Mucosa of descending colon (tissue), 3 donors: ENCODE measurements around the gene NUP133. TPM values are rescaled to one million over a fixed set of nuclear protein-coding genes. Genes with fewer than 3 reads are reported as not detected.
"Not testable (repeated sequence)": the region's sequence is repeated elsewhere in the genome, so short reads cannot be mapped to it uniquely, and the experiment has no call there.

Experiments
- ATAC-seq: fragments of 200-7000 bp; cut with Tn5 transposase; one replicate; pipeline ENCODE4 v1.9.1; 2020; ENCODE audit warnings: mild to moderate bottlenecking, moderate library complexity
- DNase-seq, 3 donors: peaks; one replicate each; pipeline ENCODE4 v3.0.0-alpha.2; 2020
- H3K36me3 ChIP-seq: fragments of 200-600 bp; one replicate; pipeline ENCODE4 v1.8.0; 2021; ENCODE audit warnings: low read depth, mild to moderate bottlenecking
- H3K4me1 ChIP-seq: fragments of 200-600 bp; one replicate; pipeline ENCODE4 v1.8.0; 2021; ENCODE audit warnings: low read depth, mild to moderate bottlenecking
- H3K4me3 ChIP-seq: fragments of 200-600 bp; one replicate; pipeline ENCODE4 v1.8.0; 2021; ENCODE audit warnings: mild to moderate bottlenecking
- H3K9me3 ChIP-seq: fragments of 200-600 bp; one replicate; pipeline ENCODE4 v1.8.0; 2021; ENCODE audit warnings: mild to moderate bottlenecking
- intact Hi-C, 2 donors: fragments of 100-400 bp; cut with DNase I in 1 of 2; cut with micrococcal nuclease in 1 of 2; formaldehyde crosslinking; loops; one replicate each; pipeline versions ENCODE4 v1.11.0 to v1.11.1; 2022; cut with DNase I, micrococcal nuclease
- total RNA-seq, 3 donors: library from RNA; stranded (reverse); fragmentation: NEBNext Ultra II Directional in 2 of 3; extraction: Animal tissue kit (Norgen Biotek cat#: 25700) in 2 of 3; gene quantifications; one replicate each; pipeline versions ENCODE4 v1.2.1 to v1.2.4, GENCODE V29; 2021 to 2023
- TF ChIP-seq, protein P1 (sequence below): fragments of 200-600 bp; IDR thresholded peaks from one replicate; pipeline ENCODE4 v1.8.0; 2022; ENCODE audit warnings: antibody characterized with exemption, mild to moderate bottlenecking
- donor health status: DM: no; HTN: no; CAD: no; lungs with moderate emphysema.
- donor health status: DM: no; HTN: no; CAD: no.
- donor health status: DM: no; HTN: yes; CAD: no.

NUP133 gene
- total RNA-seq, 3 donors from 2014 or later, result 24.5 to 29.4 (median 26.7) TPM

- no peak for DNase-seq
- TF ChIP-seq, protein P1, sequence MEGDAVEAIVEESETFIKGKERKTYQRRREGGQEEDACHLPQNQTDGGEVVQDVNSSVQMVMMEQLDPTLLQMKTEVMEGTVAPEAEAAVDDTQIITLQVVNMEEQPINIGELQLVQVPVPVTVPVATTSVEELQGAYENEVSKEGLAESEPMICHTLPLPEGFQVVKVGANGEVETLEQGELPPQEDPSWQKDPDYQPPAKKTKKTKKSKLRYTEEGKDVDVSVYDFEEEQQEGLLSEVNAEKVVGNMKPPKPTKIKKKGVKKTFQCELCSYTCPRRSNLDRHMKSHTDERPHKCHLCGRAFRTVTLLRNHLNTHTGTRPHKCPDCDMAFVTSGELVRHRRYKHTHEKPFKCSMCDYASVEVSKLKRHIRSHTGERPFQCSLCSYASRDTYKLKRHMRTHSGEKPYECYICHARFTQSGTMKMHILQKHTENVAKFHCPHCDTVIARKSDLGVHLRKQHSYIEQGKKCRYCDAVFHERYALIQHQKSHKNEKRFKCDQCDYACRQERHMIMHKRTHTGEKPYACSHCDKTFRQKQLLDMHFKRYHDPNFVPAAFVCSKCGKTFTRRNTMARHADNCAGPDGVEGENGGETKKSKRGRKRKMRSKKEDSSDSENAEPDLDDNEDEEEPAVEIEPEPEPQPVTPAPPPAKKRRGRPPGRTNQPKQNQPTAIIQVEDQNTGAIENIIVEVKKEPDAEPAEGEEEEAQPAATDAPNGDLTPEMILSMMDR, result no peak
- intact Hi-C loops, result no loop called here
- Histone ChIP-seq H3K9me3 (peaks cover 4% of the 10 kb centered on the region), H3K36me3 (no peaks in the 10 kb centered on the region), H3K4me1 (peaks cover 5% of the 10 kb centered on the region), H3K4me3 (no peak overlapping the region)
- ATAC-seq, result no peak
Observed at GRCh38 chr1:229428256-229428655, 79.9 kb downstream of the NUP133 start.

- intact Hi-C loops, result no loop called here
- H3K36me3 ChIP-seq, result no peaks in the 10 kb centered on the region
- H3K4me3 ChIP-seq, result no peak overlapping the region
- ATAC-seq (no peak), DNase-seq (no peak)
- H3K9me3 ChIP-seq, result peaks cover 4% of the 10 kb centered on the region
- TF ChIP-seq, protein P1, result no peak
- H3K4me1 ChIP-seq, result peaks cover 5% of the 10 kb centered on the region
Observed at GRCh38 chr1:229427572-229427971, 80.6 kb downstream of the NUP133 start.

GRCh38 chr1:229425564-229426159, 82.5 kb downstream of the NUP133 start:
- no peak for ATAC-seq
- TF ChIP-seq, protein P1, result no peak

DNA sequence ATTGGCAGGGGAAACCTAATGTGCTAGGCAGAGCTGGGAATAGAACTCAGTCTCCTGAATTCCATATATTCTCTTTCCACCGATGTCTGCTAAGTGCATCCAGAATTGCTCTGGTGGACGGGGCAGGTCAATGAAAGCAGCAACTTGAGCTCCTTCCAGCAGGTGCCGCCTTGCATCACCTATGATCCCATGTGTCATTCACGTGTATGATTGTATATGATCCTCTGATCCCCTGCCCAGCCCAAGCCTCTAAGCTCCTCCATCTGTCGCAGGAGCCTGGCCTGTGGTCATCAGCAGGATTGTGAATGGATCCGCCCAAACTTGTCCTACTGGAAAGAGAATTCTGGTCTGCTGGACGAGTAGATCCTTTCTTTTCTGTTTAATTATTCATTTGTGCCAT, 87.4 kb downstream of the NUP133 start:
- H3K36me3 ChIP-seq, result no peaks in the 10 kb centered on the region
- no peaks in the 10 kb centered on the region for H3K4me1 ChIP-seq
- peak in 1 of 3 donors; percentile 12 for DNase-seq
- H3K9me3 ChIP-seq, result peaks cover 4% of the 10 kb centered on the region
- intact Hi-C loops, result no loop called here
- peak; percentile 77 for ATAC-seq
- TF ChIP-seq, protein P1, result no peak
- H3K4me3 ChIP-seq, result no peak overlapping the region

More at GRCh38 chr1:229425564-229426159, 82.5 kb downstream of the NUP133 start:
- Histone ChIP-seq H3K36me3 (no peaks in the 10 kb centered on the region), H3K4me1 (no peaks in the 10 kb centered on the region), H3K4me3 (no peak overlapping the region), H3K9me3 (peaks cover 4% of the 10 kb centered on the region)
- DNase-seq, result no peak
- intact Hi-C loops, result no loop called here

DNA sequence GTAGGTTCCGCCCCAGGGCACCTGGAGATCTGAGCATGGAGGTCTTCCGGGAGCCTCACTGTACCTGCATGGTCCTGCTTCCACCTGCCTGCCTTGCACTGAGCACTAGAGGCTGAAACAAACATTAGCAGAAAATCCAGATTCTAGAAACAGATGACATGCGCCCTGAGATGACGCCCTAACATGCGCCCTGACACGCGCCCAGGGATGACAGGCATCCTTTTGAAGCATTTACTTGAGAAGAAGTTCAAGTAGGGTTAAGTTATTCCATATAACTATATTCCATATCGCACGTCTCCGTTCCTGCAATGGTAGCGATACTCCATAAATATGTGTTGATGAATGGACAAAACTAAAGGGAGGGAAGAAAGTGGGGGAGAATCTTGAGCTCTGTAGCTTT, 87.9 kb downstream of the NUP133 start:
- no peaks in the 10 kb centered on the region for H3K4me1 ChIP-seq
- intact Hi-C loops, result no loop called here
- no peaks in the 10 kb centered on the region for H3K36me3 ChIP-seq
- ATAC-seq (no peak), DNase-seq (no peak)
- peaks cover 4% of the 10 kb centered on the region for H3K9me3 ChIP-seq
- TF ChIP-seq, protein P1, result no peak
- H3K4me3 ChIP-seq, result no peak overlapping the region

DNA sequence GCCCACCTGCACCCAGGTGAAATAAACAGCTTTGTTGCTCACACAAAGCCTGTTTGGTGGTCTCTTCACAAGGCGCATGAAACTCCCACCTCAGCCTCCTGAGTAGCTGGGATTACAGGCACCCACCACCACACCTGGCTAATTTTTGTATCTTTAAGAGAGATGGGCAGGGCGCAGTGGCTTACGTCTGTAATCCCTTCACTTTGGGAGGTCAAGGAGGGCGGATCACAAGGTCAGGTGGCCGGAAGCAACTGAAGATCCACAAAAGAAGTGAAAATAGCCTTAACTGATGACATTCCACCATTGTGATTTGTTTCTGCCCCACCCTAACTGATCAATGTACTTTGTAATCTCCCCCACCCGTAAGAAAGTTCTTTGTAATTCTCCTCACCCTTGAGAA, 89.6 kb downstream of the NUP133 start:
- H3K4me1 ChIP-seq, H3K9me3 ChIP-seq, H3K36me3 ChIP-seq, H3K4me3 ChIP-seq, ATAC-seq, intact Hi-C loops, DNase-seq: not testable (repeated sequence)

DNA sequence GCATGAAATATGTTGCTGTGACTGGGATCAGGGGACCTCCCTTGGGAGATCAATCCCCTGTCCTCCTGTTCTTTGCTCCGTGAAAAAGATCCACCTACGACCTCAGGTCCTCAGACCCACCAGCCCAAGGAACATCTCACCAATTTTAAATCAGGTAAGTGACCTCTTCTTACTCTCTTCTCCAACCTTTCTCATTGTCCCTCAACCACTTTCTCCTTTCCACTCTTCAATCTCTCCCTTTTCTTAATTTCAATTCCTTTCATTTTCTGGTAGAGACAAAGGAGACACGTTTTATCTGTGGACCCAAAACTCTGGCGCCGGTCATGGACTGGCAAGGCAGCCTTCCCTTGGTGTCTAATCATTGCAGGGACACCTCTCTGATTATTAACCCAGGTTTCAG, 95.3 kb downstream of the NUP133 start:
- ATAC-seq, H3K36me3 ChIP-seq, H3K4me3 ChIP-seq, intact Hi-C loops, DNase-seq, H3K4me1 ChIP-seq, H3K9me3 ChIP-seq: not testable (repeated sequence)
